ENCODE data around the gene CCDC93. TPM values are rescaled to one million over a fixed set of nuclear protein-coding genes. Genes with fewer than 3 reads are reported as not detected.

CCDC93 gene
- total RNA-seq, 1 donor from 2014 or later = 40.1 TPM

DNA sequence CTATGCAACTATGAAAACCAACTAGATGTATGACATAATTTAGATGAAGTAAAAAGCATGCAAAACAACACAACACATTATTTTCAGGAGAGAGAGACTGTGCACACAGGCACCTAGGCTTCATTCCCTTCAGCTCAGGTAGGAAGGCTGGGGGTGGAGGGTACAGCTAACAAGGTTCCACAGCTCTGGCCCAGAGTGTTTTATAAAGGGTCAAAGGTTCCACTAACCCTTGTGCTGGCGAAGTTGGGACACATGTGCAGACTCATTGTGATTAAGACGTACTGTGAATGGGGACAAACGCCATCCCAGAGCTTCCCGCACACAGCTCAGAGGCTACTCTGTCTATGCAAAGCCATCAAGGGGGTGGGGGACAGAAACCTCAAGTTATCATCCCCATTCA, 19.1 kb downstream of the CCDC93 start:
- DNase-seq (ENCODE audit: low spot score) = no peak

DNA sequence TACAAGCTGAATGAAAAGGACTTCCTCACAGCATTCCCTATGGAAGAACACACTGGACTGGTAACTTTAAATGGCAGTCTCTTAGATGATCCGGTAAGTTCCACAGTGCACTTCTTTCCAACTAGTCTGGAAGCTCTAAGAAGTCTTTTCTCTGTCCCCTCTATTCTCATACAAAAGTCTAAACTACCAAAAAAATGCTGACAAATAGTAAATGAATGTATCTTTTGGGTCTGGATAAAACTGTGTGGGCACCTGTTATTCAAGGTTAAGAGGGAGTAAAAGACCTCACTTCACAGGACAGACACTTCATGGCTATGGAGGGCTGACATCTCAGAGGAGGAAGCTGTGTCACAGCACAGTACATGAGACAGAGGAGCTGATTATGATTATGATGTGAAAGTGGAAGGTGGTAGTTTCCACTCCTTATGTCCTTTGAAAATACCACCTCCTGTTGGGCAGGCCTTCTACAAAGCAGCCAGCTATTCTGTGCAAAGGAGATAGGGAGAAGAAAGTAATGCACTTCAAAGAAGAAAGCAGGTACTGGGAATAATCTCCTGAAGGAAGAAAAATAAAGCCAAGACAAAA, 23.9 kb downstream of the CCDC93 start:
- no peak for DNase-seq (ENCODE audit: low spot score)

DNA sequence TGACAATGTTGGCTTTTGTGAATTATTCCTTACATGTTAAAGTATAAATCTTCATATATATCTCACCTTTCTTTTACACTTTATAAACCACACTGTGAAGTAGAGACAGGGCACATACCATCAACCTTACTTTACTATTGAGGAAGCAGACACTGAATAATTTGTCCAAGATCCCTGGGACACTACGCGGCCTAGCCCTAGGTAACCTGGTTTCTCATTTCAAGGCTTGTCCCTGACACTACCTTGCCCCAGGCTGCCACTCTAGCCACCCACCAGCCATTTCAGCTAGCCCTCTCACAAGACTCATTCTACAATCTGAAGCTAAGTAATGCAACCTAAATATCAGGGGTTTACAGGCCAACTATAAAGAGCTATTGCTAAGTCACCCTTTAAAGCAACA, 26.7 kb downstream of the CCDC93 start:
- DNase-seq (ENCODE audit: low spot score) = no peak

DNA sequence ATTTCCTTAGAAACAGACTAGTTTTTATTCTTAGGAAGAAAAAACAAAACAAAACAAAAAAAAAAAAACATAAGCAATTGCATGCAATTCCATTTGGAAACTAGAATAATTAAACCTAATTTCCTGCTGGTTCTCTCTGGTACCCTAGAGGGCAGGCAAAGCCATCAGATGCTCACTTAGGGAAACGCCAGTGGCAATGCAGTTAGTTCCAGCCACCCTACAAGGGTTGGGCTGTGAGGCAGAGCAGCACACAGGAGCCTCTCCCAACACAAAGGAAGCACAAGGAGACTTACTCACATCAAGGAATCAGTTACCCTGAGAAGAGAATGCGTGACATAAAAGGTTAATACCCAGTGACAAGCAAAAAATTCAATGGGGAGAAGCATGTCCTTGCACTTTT, 28.8 kb downstream of the CCDC93 start:
- DNase-seq (ENCODE audit: low spot score) = no peak

DNA sequence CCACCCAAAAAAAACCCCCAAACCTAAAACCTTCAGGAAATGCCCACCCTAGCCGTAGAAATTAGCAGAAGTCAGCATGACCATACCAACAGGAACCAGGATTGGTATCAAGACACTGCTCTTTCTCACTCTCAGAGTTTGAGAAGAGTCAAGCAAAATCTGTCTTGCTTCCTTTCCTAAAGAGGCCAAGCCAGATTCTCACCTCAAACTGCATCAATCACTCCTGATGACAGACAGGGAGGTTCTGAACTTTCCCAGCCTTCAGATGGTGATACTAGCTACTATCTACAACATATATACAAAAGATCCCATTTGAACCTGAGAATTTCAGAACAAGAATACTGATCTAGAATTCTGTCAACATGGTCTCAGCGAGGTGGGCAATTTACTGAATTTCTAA, 29.7 kb downstream of the CCDC93 start:
- no peak for DNase-seq (ENCODE audit: low spot score)

DNA sequence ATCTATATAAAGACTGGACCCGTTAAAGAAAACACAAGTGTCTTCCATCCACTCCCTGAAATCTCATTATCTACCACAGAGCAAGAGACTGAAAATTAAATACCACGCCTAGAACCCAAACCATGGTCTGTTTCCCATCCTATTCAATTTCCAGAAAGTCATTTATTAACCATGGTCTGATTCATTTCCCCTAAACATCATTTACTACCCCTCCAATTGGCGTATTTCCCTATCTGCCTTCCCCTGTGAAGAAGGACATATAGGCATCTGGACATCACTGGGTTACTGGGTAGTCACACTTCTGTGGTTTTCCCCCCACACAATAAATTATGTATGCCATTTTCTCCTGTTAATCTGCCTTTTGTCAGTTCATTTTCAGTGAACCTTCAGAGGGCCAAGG, 30.8 kb downstream of the CCDC93 start:
- no peak for DNase-seq (ENCODE audit: low spot score)

DNA sequence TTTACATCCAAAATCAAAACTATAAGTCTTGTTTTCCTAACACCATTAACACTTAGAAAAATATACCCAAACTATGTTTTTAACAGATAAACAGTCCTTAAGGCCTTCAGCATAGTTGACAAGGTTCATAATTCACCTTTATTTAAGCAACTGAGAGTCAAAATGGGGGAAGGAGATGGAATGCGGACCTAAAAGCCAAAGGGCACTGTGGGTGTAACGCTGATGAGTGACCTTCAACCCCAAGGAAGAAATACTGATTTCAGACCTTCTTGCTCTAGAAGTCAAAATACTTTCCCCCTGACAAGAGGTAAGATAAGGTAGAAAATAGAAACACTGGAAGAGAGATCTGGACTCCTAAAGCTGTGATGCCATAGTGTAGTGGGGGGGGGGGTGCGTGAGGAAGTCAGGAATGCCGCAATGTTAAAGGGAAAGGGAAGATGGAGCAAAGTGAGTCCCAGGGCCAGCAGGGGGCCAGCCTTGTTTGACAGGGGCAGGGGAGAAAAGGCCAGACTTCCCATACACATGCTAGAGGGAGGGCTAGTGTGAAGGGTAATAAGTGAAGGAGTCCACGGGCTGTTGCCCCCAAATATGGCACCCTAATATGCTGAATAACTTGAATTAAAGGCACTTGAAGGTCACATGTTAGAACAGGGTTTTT, 31.4 kb downstream of the CCDC93 start:
- DNase-seq (ENCODE audit: low spot score) = no peak

DNA sequence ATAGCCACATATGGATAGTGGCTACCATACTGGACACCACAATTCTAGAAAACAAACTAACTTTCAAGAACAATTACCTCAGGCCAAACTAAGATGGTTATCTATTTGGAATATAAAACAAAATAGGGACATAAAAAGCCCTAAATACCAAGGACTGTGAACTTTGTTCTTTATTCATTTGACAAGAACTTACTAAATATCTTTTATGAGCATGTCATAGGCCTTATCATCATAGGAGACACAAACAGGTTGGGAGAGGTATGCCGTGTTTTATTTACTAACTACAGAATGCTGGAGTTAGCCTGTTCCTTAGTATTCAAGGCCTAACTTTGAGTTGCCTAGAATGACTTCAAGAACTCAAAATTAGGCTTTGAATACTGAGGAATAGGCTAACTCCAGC, 32.1 kb downstream of the CCDC93 start:
- DNase-seq (ENCODE audit: low spot score) = no peak

DNA sequence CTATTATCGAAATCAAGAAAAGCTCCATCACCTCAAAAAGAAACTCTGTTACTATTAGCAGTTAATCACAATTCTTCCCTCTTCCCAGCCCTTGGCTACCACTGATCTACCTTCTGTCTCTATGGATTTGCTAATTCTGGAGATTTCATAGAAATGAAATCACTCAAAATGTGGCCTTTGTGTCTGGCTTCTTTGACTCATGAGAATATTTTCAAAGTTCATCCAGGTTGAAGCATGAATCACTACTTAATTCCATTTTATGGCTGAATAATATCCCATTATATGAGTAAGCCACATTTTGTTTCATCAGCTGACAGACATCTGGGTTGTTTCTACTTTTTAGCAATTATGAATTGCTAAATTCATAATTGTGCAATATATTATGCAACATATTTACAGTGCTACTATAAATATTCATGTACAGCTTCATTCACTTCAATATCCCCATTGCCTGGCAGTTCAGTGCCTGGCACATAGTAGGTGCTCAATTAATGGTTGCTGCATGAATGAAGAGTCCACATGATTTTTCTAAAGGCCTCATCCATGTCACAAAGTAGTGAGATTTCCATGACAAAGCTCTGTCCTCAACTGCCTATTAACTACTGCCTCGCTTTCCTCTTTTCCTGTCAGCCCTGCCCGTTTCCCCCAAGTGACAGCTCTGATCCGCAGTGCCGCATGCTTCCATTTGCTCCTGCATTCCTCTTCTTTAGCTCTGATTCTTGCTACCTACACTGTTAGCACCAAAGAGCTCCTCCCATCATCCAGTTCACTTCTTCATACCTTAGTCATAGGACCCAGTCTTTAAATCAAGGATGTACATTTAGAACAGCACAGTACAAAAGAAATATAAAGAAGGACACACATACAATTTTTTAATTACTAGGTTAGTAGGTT, 32.8 kb downstream of the CCDC93 start:
- no peak for DNase-seq (ENCODE audit: low spot score)

DNA sequence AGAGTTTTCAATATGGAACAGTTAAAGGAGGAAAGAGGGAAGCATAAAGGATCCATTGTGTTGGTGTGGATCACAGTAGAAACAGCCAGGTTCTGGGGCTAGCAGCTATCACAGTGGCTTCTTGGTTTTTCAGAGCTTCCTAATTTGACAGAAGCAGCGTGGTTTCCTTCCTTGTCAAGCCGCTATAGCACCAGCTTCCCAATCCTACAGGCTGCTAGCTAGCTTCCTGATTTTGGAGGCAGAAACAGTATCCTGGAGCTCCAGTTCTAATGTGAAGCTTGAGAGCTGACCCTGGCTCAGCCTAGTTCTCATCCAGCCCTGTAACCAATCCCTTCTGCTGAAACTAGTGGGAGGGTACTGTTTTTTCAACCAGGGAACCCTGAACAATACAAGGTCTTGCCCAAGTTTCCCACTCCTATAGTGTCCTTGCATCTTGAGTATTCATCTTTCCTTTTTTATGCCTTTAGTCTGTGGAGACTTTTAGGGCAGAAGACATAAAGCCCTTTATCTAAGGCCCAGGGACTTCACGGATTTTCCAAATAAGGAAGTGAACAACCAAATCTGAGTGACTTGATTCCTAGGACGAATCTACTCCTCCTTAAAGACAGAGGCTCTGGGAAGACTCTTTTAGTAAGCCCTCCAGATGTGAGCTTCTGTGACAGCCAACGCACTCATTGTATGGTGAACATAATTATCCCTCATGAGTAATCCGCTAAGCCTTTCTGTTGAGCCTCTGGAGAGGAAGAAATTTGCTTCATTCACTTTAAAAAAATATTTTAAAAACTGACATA, 33.8 kb downstream of the CCDC93 start:
- no peak for DNase-seq (ENCODE audit: low spot score)

DNA sequence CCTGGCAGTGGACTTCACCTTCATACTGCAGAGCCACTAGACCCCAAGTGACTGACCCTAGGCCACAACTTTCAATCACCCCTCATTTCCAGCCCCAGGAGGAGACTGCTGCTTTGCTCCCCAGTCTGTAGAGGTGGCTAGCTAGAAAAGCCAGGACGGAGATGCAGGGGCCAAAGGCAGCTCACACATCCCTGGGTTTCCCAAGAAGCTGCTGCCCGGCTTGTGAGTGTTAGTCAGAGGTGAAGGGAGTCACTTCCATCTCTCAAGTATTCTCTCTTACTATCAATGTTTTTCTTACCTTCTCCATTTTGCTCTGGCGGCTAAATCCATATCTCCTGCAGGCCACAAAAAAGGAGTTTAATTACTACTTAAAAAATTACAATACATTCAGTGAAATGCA, 36.2 kb downstream of the CCDC93 start:
- no peak for DNase-seq (ENCODE audit: low spot score)

DNA sequence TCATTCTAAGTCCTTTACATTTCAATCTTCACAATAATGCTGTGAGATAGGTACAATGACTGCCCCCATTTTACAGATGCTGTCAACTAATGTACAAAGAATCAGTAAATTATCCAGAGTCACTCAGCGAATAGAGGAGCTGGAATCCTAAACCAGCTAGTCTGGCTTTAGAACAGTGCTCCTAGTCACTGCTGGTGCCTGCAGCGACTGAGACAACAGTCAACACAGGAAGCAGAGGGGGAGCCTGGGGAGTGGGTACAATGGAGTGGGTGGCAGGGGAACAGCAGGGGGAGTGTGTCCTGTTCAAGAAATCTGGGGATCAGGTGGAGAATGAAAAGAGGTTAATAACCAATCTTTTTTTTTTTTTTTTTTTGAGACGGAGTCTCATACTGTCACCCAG, 37.3 kb downstream of the CCDC93 start:
- no peak for DNase-seq (ENCODE audit: low spot score)

DNA sequence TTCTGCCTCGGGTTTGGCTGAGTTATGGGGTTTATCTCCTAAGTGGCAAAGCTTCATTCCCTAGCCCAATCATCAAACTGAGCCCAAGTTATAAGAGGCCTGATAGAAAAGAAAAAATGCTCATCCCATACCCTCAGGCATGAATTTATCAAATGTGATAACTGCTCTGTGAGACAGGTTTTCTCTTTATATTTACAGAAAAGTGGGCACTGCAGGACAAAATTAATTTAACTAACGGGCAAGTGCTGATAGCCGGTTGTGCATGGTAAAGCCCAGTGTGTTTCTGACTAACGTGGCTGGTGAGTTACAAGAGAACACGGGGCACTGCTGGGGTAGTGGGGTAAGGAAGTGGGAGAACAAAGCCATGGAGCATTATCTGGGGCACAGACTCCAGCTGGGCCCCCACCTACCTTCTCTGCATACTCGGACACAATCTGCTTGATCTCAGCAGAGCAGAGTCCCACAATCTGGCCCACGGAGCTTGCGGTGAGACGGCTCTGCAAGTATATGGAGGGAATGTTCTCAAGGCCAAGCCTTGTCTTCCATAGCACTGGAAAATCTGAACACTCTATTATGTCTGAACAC, 40.3 kb downstream of the CCDC93 start:
- no peak for DNase-seq (ENCODE audit: low spot score)

DNA sequence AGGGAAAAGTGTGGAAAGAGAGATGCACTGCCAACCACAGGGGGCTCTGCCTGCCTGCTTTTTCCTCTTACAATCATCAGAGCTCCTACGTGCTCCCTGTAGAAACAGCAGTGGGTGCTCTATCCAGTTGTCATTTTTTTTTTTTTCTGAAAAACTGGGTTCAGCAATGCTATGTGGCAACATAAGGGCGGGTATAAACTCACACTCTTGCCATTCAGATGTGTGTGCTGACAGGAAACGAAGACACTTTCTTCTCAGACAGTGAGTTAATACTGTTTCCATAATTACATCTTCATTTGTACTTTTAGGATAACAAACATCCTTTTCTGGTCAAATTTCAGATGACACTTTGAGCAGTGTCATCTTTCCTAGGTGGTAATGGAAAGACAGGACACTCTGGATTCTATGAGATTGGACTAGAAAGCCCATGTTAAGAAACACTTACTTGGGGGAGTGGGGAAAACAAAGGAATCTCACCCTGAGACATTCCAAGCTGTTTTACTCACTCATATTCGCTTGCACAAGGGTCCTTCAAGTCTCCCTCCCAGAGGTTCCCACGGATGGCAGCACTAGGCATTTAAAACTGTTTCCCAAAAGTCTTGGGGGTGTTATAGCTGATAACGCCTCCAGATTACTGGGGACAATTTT, 41.3 kb downstream of the CCDC93 start:
- no peak for DNase-seq (ENCODE audit: low spot score)

DNA sequence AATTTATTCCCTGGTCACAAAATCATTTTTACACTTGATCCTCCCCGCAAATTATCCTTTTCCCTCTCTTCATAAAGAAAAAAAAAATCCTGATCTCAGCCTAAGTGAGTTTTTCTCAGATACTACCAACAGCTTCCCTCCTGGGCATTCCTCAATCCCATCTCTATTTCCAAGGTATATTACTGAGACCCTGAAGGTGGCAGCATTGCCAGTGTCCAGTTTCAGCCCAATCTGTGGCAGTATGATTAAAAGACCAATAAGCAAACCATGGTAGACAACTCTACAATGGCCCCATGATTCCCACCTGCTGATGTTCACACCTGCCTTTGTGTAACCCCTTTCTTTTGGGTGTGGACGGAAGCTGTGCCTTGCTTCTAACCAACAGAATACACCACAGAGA, 45.1 kb downstream of the CCDC93 start:
- no peak for DNase-seq (ENCODE audit: low spot score)

DNA sequence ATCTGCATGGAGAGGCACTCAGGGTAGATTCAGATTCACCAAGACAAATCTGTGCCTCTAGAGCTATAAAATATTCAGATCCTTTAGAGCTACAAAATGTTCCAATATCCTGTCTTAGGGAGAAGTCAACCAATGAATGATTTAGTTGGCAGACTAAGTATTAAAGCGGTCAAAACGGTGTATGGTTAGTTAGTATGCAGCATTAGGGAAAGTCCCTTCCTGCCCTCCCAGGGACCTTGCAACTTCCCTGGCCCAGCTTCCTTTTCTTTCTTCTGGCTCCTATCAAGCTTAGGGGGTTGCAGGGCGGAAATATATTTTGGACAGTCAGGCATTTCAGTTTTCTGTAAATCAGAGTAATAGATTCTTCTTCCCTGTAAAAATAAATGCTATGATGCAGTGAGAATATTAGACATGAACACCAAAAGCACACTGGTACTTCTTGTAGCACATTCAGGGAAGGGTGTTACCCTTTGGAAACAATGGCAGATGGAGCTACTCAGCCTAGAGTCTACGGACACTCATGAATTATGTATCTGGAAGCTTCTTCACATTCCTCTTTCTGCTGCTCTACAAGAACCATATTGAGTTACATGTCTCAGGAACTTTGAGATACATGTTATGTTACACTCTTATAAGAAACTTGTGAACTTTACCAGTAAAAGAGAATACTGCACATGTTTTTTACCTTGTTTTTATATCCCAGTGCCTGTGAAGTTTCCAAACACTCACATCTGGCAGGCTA, 45.7 kb downstream of the CCDC93 start:
- DNase-seq (ENCODE audit: low spot score) = no peak

DNA sequence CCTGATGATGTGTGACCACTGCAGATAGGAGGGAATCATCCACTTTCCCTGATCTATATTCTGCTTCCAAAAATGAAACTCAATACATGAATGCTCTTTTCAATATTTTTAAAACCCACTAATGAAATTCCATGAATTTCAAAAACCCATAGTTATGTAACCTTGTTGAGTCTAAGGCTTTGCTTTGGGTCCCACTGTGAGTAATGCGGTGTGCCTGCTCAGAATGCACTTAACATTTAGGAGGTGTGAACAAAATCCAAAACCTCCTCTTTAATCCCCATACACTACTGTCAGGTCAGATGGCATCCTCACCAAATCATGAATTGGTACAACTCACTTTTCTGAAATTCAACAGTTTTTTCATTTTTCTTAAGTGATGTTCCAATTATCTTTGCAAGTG, 50.4 kb downstream of the CCDC93 start:
- no peak for DNase-seq (ENCODE audit: low spot score)

DNA sequence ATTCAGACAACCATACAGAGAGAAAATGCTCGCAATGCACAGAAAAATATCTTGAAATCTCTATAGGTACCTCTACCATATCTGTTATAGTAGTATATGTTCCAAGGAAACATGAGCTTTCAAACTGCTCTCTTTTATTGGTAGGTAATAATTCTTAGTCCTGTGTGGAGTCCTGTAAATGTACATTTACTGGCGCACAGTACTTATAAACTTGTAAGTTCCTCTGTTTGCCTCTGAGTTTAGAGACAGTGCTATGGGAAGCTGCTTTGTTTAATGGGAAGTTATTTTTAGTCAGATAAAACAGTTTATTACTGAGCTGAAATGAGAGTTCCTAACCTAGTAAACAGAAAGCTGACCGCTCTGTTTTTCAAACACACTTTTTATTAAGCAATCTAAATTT, 52.7 kb downstream of the CCDC93 start:
- DNase-seq (ENCODE audit: low spot score) = no peak

DNA sequence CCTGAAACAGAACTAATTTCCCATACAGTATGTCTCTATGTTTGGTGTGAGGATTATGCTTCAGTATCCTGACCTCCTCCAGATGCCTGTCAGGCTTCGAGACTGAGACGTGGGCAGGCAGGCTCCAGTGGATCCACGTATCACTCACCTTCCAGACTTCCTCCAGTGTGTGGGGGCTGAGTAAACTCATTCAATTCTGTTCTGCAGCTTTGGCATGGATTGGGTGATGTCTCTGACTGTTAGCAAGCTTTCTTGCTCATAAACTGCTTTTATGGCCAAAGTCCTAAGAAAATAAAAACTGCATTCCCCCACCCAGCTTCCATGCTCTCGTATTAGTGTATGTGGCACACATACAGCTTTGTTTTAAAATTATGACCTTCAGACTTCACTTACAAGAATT, 53.6 kb downstream of the CCDC93 start:
- no peak for DNase-seq (ENCODE audit: low spot score)

DNA sequence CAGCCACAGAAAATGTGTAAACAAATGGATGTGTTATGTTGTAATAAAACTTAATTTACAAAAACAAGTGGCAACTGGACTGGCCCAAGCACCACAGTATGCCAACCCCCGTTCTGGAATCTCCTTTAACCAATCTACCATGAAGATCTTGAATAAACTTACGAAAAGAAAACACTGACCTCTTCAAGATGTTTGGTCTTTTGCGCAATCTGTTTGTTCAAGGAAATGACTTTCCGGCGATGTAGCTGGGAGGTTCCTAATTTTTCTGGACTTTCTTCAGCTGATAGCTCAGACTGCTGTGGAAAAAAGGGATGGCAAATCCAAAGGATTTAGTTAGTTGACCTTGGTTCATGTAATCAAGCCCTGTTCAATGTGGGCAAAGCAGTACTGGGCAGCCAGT, 55.7 kb downstream of the CCDC93 start:
- no peak for DNase-seq (ENCODE audit: low spot score)

Measured in mesenteric fat pad (tissue), 1 donor.